ENCODE measurements around the gene SESN1.
A peak's percentile ranks its signal among the peaks of the same experiment; 100 is the strongest.
"Not testable (repeated sequence)": the region's sequence is repeated elsewhere in the genome, so short reads cannot be mapped to it uniquely, and the experiment has no call there.

Gene SESN1

GRCh38 chr6:108993876-108994275 is 100.8 kb downstream of the SESN1 start:
- no peak for DNase-seq

GRCh38 chr6:108989700-108990099 is 104.9 kb downstream of the SESN1 start:
- DNase-seq, result no peak

- DNase-seq, result no peak
These were observed 105.9 kb downstream of the SESN1 start for GRCh38 chr6:108988765-108989164.

- DNase-seq, result no peak
These were observed 106.3 kb downstream of the SESN1 start for GRCh38 chr6:108988296-108988695.

- DNase-seq, result no peak
These were observed 107.5 kb downstream of the SESN1 start for GRCh38 chr6:108987156-108987555.

GRCh38 chr6:108985301-108985700 is 109.3 kb downstream of the SESN1 start:
- DNase-seq, result no peak

GRCh38 chr6:108983151-108983550 is 111.5 kb downstream of the SESN1 start:
- DNase-seq, result no peak

GRCh38 chr6:108982154-108983113 is 112.2 kb downstream of the SESN1 start:
- no peak for DNase-seq

GRCh38 chr6:108978638-108979037 is 116.0 kb downstream of the SESN1 start:
- not testable (repeated sequence) for DNase-seq

- no peak for DNase-seq
These were observed 120.4 kb downstream of the SESN1 start for GRCh38 chr6:108974201-108974600.

- no peak for DNase-seq
These were observed 124.9 kb downstream of the SESN1 start for GRCh38 chr6:108969776-108970175.

GRCh38 chr6:108968325-108969316 is 126.0 kb downstream of the SESN1 start:
- no peak for DNase-seq

GRCh38 chr6:108966855-108967755 is 127.5 kb downstream of the SESN1 start:
- peak; percentile 13 for DNase-seq

GRCh38 chr6:108966251-108966650 is 128.4 kb downstream of the SESN1 start:
- no peak for DNase-seq

- peak; percentile 36 for DNase-seq
These were observed 132.7 kb downstream of the SESN1 start for GRCh38 chr6:108961985-108962384.

GRCh38 chr6:108961077-108961476 is 133.6 kb downstream of the SESN1 start:
- DNase-seq, result no peak

- no peak for DNase-seq
These were observed 134.0 kb downstream of the SESN1 start for GRCh38 chr6:108960601-108961000.

GRCh38 chr6:108959972-108960582 is 134.6 kb downstream of the SESN1 start:
- no peak for DNase-seq

- DNase-seq, result no peak
These were observed 135.5 kb downstream of the SESN1 start for GRCh38 chr6:108958900-108959770.

- no peak for DNase-seq
These were observed 137.4 kb downstream of the SESN1 start for GRCh38 chr6:108957221-108957620.

Data from fibroblast of skin of right quadriceps (primary cell).